Measurements from ENCODE around the gene SH3BP5L. TPM values are rescaled to one million over a fixed set of nuclear protein-coding genes. Genes with fewer than 3 reads are reported as not detected.

Gene SH3BP5L
- 14.2 and 15.8 TPM in 2 replicates for total RNA-seq (2014; rRNA removed; shearing (Covaris generic))

GRCh38 chr1:248825909-248826760 lies at the start of gene SH3BP5L:
Gene SH3BP5L, minus strand, starts transcription at chr1:248825915. Its CDS starts 980 bp downstream, at chr1:248824935.
- Histone ChIP-seq H3K36me3 (peaks cover 5% of the 10 kb centered on the region; the same call in 1 of the 2 replicates), H3K27me3 (no peaks in the 10 kb centered on the region), H3K4me1 (no peaks in the 10 kb centered on the region), H3K4me3 (peak within 1 kb of the TSS; percentile 66), H3K27ac (peak within 1 kb of the TSS; percentile 93), H3K9me3 (replicated peaks) (no peaks in the 10 kb centered on the region)
- peak; percentile 89 to 93 for DNase-seq

GRCh38 chr1:248873993-248874533 lies 48.3 kb upstream of the SH3BP5L start:
- no peaks in the 10 kb centered on the region for H3K4me1 ChIP-seq
- peak overlapping the region; percentile 69 for H3K4me3 ChIP-seq
- no peak overlapping the region; the same call in 1 of the 2 replicates for H3K27ac ChIP-seq
- H3K36me3 ChIP-seq, result no peaks in the 10 kb centered on the region
- DNase-seq, result peak in 1 of 2 experiments; percentile 88
- H3K9me3 ChIP-seq (replicated peaks), result no peaks in the 10 kb centered on the region
- no peaks in the 10 kb centered on the region for H3K27me3 ChIP-seq

GRCh38 chr1:248873409-248873992 lies 47.8 kb upstream of the SH3BP5L start:
- H3K9me3 ChIP-seq (replicated peaks), result no peaks in the 10 kb centered on the region
- no peaks in the 10 kb centered on the region for H3K4me1 ChIP-seq
- H3K27ac ChIP-seq, result peak overlapping the region; percentile 35
- H3K4me3 ChIP-seq, result peak overlapping the region; percentile 69
- H3K36me3 ChIP-seq, result no peaks in the 10 kb centered on the region
- peak; percentile 92 to 96 for DNase-seq
- H3K27me3 ChIP-seq, result no peaks in the 10 kb centered on the region

GRCh38 chr1:248872752-248873408 lies 47.2 kb upstream of the SH3BP5L start:
- Histone ChIP-seq H3K9me3 (replicated peaks) (no peaks in the 10 kb centered on the region), H3K4me3 (peak overlapping the region; percentile 69), H3K36me3 (no peaks in the 10 kb centered on the region), H3K27ac (peak overlapping the region; percentile 35), H3K27me3 (no peaks in the 10 kb centered on the region), H3K4me1 (no peaks in the 10 kb centered on the region)
- DNase-seq, result peak; percentile 64 to 77

- H3K27ac ChIP-seq, result peak overlapping the region; percentile 35
These were observed 46.2 kb upstream of the SH3BP5L start for GRCh38 chr1:248871837-248872401.

GRCh38 chr1:248862998-248863881 lies 37.5 kb upstream of the SH3BP5L start:
- no peaks in the 10 kb centered on the region for H3K36me3 ChIP-seq
- H3K27ac ChIP-seq, result no peak overlapping the region
- no peaks in the 10 kb centered on the region for H3K9me3 ChIP-seq (replicated peaks)
- peaks cover 7% of the 10 kb centered on the region for H3K4me1 ChIP-seq
- peak overlapping the region; percentile 49 for H3K4me3 ChIP-seq
- no peaks in the 10 kb centered on the region for H3K27me3 ChIP-seq
- peak; percentile 86 to 91 for DNase-seq

More at GRCh38 chr1:248871837-248872401, 46.2 kb upstream of the SH3BP5L start:
- DNase-seq, result peak in 1 of 2 experiments; percentile 27
- H3K4me1 ChIP-seq, result no peaks in the 10 kb centered on the region
- H3K4me3 ChIP-seq, result peak overlapping the region; percentile 69
- H3K9me3 ChIP-seq (replicated peaks), result no peaks in the 10 kb centered on the region
- no peaks in the 10 kb centered on the region for H3K27me3 ChIP-seq
- no peaks in the 10 kb centered on the region for H3K36me3 ChIP-seq

- DNase-seq, result no peak
- Histone ChIP-seq H3K27ac (no peak overlapping the region), H3K4me3 (peak overlapping the region; percentile 49), H3K9me3 (replicated peaks) (no peaks in the 10 kb centered on the region), H3K36me3 (no peaks in the 10 kb centered on the region), H3K27me3 (no peaks in the 10 kb centered on the region), H3K4me1 (peaks cover 7% of the 10 kb centered on the region)
These were observed 36.9 kb upstream of the SH3BP5L start for GRCh38 chr1:248862695-248862997.

GRCh38 chr1:248861616-248862015 lies 35.9 kb upstream of the SH3BP5L start:
- no peak for DNase-seq
- Histone ChIP-seq H3K27me3 (no peaks in the 10 kb centered on the region), H3K9me3 (replicated peaks) (no peaks in the 10 kb centered on the region), H3K4me3 (no peak overlapping the region), H3K36me3 (no peaks in the 10 kb centered on the region), H3K4me1 (peaks cover 7% of the 10 kb centered on the region), H3K27ac (no peak overlapping the region)

- Histone ChIP-seq H3K36me3 (no peaks in the 10 kb centered on the region; the same call in 1 of the 2 replicates), H3K4me1 (peaks cover 7% of the 10 kb centered on the region), H3K27ac (peak overlapping the region; percentile 89), H3K27me3 (no peaks in the 10 kb centered on the region), H3K4me3 (no peak overlapping the region; the same call in 1 of the 2 replicates), H3K9me3 (replicated peaks) (no peaks in the 10 kb centered on the region)
- no peak for DNase-seq
These were observed 34.3 kb upstream of the SH3BP5L start for GRCh38 chr1:248860007-248860406.

GRCh38 chr1:248858891-248859889 lies 33.5 kb upstream of the SH3BP5L start, which contains the start of gene ZNF692:
Gene ZNF692, minus strand, starts transcription at chr1:248859085. Its CDS starts 776 bp downstream, at chr1:248858309.
- Histone ChIP-seq H3K4me3 (peak within 1 kb of the TSS; percentile 66), H3K36me3 (no peaks in the 10 kb centered on the region; the same call in 1 of the 2 replicates), H3K27ac (peak within 1 kb of the TSS; percentile 89), H3K4me1 (peaks cover 7% of the 10 kb centered on the region), H3K27me3 (no peaks in the 10 kb centered on the region), H3K9me3 (replicated peaks) (no peaks in the 10 kb centered on the region)
- peak; percentile 94 for DNase-seq

GRCh38 chr1:248858096-248858890 lies 32.6 kb upstream of the SH3BP5L start:
- Histone ChIP-seq H3K4me3 (peak overlapping the region; percentile 66), H3K27ac (peak overlapping the region; percentile 89), H3K4me1 (peaks cover 7% of the 10 kb centered on the region), H3K9me3 (replicated peaks) (no peaks in the 10 kb centered on the region), H3K27me3 (no peaks in the 10 kb centered on the region), H3K36me3 (peaks cover 3% of the 10 kb centered on the region; the same call in 1 of the 2 replicates)
- DNase-seq, result peak; percentile 64 to 68

- Histone ChIP-seq H3K27ac (peak overlapping the region; percentile 89), H3K4me1 (peaks cover 7% of the 10 kb centered on the region)
- DNase-seq, result no peak
These were observed 32.0 kb upstream of the SH3BP5L start for GRCh38 chr1:248857749-248858095.

More at GRCh38 chr1:248857749-248858095, 32.0 kb upstream of the SH3BP5L start:
- Histone ChIP-seq H3K9me3 (replicated peaks) (no peaks in the 10 kb centered on the region), H3K27me3 (no peaks in the 10 kb centered on the region), H3K4me3 (peak overlapping the region; percentile 66), H3K36me3 (peaks cover 3% of the 10 kb centered on the region; the same call in 1 of the 2 replicates)

All from SJCRH30 (cell line).